ENCODE results near the gene PRKCSH. TPM values are rescaled to one million over a fixed set of nuclear protein-coding genes. Genes with fewer than 3 reads are reported as not detected.

The PRKCSH gene
- total RNA-seq, 1 experiment from 2014 or later, result 431 TPM

- H3K4me3 Mint-ChIP-seq, result no peak overlapping the region
- no peak overlapping the region for H3K27ac ChIP-seq (ENCODE audit: insufficient read length, low read depth, low read length)
- no CpG with 5 or more reads among the region's 8 CpGs for WGBS (ENCODE audit: extremely low coverage, insufficient read length, low lambda C conversion rate)
These were observed 24.8 kb upstream of the PRKCSH start for GRCh38 chr19:11410682-11411081.

More at GRCh38 chr19:11410682-11411081, 24.8 kb upstream of the PRKCSH start:
- H4K5ac ChIP-seq (ENCODE audit: insufficient read length, low read depth, low read length), result no peak overlapping the region
- no peak overlapping the region for H3K18ac ChIP-seq (ENCODE audit: insufficient read length, low read depth, low read length)
- H2BK5ac ChIP-seq (ENCODE audit: insufficient read length, low read length), result no peak overlapping the region
- no peak overlapping the region for H2BK15ac ChIP-seq (ENCODE audit: low read depth, low read length)
- H2AK5ac ChIP-seq (ENCODE audit: insufficient read length, low read length), result no peak overlapping the region
- no peak overlapping the region for H3K4me2 ChIP-seq (ENCODE audit: insufficient read depth, insufficient read length, low read length)
- H4K8ac ChIP-seq (replicated peaks; ENCODE audit: insufficient read length, low read depth, low read length), result no peak overlapping the region
- H3K27me3 Mint-ChIP-seq (ENCODE audit: low read depth), result no peaks in the 10 kb centered on the region
- H3K27me3 ChIP-seq (ENCODE audit: insufficient read depth, low read length), result no peaks in the 10 kb centered on the region
- no peaks in the 10 kb centered on the region for H4K20me1 ChIP-seq (ENCODE audit: control insufficient read depth, insufficient read depth, insufficient read length)
- H3K79me2 ChIP-seq (ENCODE audit: insufficient read depth, low read length), result no peaks in the 10 kb centered on the region
- H3K79me1 ChIP-seq (ENCODE audit: insufficient read depth, low read depth, low read length, poor library complexity, severe bottlenecking), result no peaks in the 10 kb centered on the region
- no peaks in the 10 kb centered on the region for H3K9me3 Mint-ChIP-seq
- H3K9ac ChIP-seq (ENCODE audit: extremely low read depth, insufficient read length, low read length), result no peak overlapping the region
- TF ChIP-seq, protein P1, sequence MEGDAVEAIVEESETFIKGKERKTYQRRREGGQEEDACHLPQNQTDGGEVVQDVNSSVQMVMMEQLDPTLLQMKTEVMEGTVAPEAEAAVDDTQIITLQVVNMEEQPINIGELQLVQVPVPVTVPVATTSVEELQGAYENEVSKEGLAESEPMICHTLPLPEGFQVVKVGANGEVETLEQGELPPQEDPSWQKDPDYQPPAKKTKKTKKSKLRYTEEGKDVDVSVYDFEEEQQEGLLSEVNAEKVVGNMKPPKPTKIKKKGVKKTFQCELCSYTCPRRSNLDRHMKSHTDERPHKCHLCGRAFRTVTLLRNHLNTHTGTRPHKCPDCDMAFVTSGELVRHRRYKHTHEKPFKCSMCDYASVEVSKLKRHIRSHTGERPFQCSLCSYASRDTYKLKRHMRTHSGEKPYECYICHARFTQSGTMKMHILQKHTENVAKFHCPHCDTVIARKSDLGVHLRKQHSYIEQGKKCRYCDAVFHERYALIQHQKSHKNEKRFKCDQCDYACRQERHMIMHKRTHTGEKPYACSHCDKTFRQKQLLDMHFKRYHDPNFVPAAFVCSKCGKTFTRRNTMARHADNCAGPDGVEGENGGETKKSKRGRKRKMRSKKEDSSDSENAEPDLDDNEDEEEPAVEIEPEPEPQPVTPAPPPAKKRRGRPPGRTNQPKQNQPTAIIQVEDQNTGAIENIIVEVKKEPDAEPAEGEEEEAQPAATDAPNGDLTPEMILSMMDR (conservative IDR thresholded peaks at IDR 0.05), result no peak
- no peak overlapping the region for H3K23ac ChIP-seq (ENCODE audit: insufficient read length, low read depth, low read length)
- H2BK12ac ChIP-seq (ENCODE audit: insufficient read length, low read depth, low read length), result no peak overlapping the region
- no peak overlapping the region for H2BK120ac ChIP-seq (ENCODE audit: low read depth, low read length, poor library complexity, severe bottlenecking)
- H3K56ac ChIP-seq (ENCODE audit: insufficient read length, low read depth, low read length), result no peak overlapping the region
- H3K9me3 ChIP-seq (ENCODE audit: control insufficient read depth, low read depth, low read length), result no peaks in the 10 kb centered on the region
- no peak overlapping the region for H4K91ac ChIP-seq (ENCODE audit: insufficient read length, low read depth, low read length)
- no peak overlapping the region for H3T11ph ChIP-seq (ENCODE audit: low read length)
- no peak overlapping the region for H3K27ac Mint-ChIP-seq
- peaks cover 5 to 47% (median 11%) of the 10 kb centered on the region in 3 experiments; a peak in 5 of 7 replicates for H3K36me3 Mint-ChIP-seq (ENCODE audit: insufficient read depth in 1 of 3, low read depth in 3 of 3)
- H3K14ac ChIP-seq (ENCODE audit: insufficient read depth, low read length), result no peak overlapping the region
- no peak overlapping the region for H2AFZ ChIP-seq (ENCODE audit: low read length)
- H3K23me2 ChIP-seq (ENCODE audit: insufficient read length, low read depth, low read length, poor library complexity, severe bottlenecking), result no peaks in the 10 kb centered on the region
- no peaks in the 10 kb centered on the region for H3K4me1 ChIP-seq (ENCODE audit: insufficient read depth, low read length)
- no peak for DNase-seq
- H3K4ac ChIP-seq (ENCODE audit: low read depth, low read length), result no peak overlapping the region
- H3K4me1 Mint-ChIP-seq, result 0 out of 4 replicates have a peak, but pooled peaks cover 0 to 4% of the 10 kb centered on the region in 2 experiments
- no peak overlapping the region for H2BK20ac ChIP-seq (ENCODE audit: low read depth, low read length, poor library complexity, severe bottlenecking)

Data from H9 (cell line).